Umbilical cord (tissue), 2 donors: ENCODE data around the gene ENTPD2. TPM values are rescaled to one million over a fixed set of nuclear protein-coding genes. Genes with fewer than 3 reads are reported as not detected.
"Not testable (repeated sequence)": the region's sequence is repeated elsewhere in the genome, so short reads cannot be mapped to it uniquely, and the experiment has no call there.

ENCODE experiments used
- DNase-seq: peaks from one replicate; pipeline ENCODE4 v3.0.0-alpha.2; 2015; ENCODE audit warnings: low spot score
- total RNA-seq: library from RNA; depleted of rRNA; stranded (reverse); fragments of >200 nt; gene quantifications from one replicate; pipeline ENCODE4 v1.2.3, GENCODE V29; 2014; ENCODE audit warnings: low replicate concordance; ENCODE audit not compliant: insufficient read depth

ENTPD2 gene
- total RNA-seq, 1 donor from 2014 or later = not detected

- DNase-seq = no peak
Measured at GRCh38 chr9:137065336-137065967, 11.6 kb upstream of the ENTPD2 start.

- no peak for DNase-seq
Measured at GRCh38 chr9:137064880-137065164, 11.0 kb upstream of the ENTPD2 start.

- peak; percentile 53 for DNase-seq
Measured at GRCh38 chr9:137064027-137064879, 10.4 kb upstream of the ENTPD2 start.

- DNase-seq = no peak
Measured at GRCh38 chr9:137063311-137064026, 9.6 kb upstream of the ENTPD2 start.

- not testable (repeated sequence) for DNase-seq
Measured at GRCh38 chr9:137062798-137063197, 8.9 kb upstream of the ENTPD2 start.

GRCh38 chr9:137062384-137062783 lies 8.5 kb upstream of the ENTPD2 start:
- DNase-seq = no peak

- no peak for DNase-seq
Measured at GRCh38 chr9:137058521-137059234, 4.8 kb upstream of the ENTPD2 start.

- DNase-seq = no peak
Measured at GRCh38 chr9:137057545-137057944, 3.7 kb upstream of the ENTPD2 start.

GRCh38 chr9:137056739-137057415 lies 3.0 kb upstream of the ENTPD2 start:
- peak; percentile 79 for DNase-seq

- peak; percentile 99 for DNase-seq
Measured at GRCh38 chr9:137055385-137056364, 1.8 kb upstream of the ENTPD2 start.

GRCh38 chr9:137054932-137055384 lies 1.1 kb upstream of the ENTPD2 start:
- DNase-seq = no peak

GRCh38 chr9:137052998-137053943 lies 590 bp downstream of the ENTPD2 start:
- no peak for DNase-seq

GRCh38 chr9:137052293-137052692 lies 1.6 kb downstream of the ENTPD2 start:
- DNase-seq = no peak

- DNase-seq = no peak
Measured at GRCh38 chr9:137051145-137051724, 2.6 kb downstream of the ENTPD2 start.

GRCh38 chr9:137050570-137050969 lies 3.3 kb downstream of the ENTPD2 start:
- no peak for DNase-seq

- no peak for DNase-seq
Measured at GRCh38 chr9:137049544-137050449, 4.1 kb downstream of the ENTPD2 start.
